ENCODE results near the gene HMGN1.

HMGN1 gene

DNA sequence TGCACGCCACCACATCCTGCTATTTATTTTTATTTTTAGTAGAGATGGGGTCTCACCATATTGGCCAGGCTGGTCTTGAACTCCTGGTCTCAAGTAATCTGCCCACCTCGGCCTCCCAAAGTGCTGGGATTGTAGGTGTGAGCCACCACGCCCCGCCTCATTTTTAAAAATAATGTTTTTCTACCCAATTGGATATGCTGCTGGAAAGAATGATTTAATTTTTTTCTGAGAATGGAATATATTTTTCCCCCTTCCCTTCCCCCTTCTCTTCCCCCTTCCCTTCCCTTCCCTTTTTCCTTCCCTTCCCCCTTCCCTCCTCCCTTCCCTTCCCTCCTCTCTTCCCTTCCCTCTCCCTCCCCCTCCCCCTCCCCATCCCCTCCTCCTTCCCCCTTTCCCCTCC lies 17.7 kb upstream of the HMGN1 start:
- DNase-seq: no peak

DNA sequence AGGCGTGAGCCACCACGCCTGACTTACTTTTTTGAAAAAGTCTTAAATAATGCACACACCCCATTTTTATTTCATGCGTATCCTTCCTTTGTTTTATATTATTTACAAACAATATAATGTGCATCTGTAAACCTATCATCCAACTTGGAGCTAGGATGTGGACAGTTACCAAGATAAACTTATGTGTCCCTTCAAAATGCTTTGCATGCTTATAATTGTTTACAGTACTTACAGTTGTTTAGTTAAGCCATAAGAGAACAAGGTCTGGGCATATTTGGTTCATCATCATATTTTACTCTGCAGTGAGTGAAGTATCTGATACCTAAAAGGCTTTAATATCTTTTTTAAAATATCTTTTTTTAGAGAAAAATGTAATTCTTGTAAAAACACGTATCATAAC lies 16.1 kb upstream of the HMGN1 start:
- no peak for DNase-seq

DNA sequence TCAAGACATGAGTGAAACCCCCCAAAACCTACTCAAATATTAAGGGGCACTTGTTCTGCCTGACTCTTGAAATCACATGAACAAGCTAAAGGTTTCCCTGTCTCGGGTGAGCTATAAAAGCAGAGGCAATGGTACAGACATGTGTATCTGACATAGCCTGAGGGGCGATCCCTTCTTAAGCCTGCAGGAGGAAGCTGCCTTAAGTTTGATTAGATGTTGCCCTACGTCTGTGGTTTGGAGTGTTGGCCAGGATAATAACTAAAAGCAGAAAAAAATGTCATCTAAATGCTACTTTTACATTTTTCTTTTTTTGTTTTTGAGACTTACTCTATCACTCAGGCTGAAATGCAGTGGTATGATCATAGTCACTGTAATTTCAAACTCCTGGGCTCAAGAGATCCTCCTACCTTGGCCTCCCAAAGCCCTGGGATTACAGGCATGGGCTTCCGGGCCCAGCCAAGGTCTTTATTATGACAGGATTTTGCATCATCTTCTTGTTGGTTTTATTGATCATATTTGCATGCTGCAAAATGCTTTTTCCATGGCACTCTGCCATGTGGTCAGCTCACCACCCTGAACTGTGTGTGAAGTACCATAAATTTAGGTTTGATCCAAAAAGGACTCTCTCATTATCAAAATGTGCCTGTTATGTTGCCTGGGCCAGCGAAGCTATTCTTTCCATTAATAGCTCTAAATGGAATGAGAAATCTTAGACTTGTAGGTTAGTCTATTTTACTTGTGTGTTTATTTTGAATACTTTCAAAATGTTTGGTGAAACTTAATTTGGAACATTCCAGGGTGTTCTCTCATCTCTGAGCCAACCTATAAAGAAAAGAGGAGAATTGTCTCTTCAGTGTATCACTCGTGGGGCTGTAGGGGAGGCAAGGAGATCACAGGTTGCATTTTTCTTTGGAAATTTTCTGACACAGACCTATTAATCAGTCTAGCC lies 15.0 kb upstream of the HMGN1 start:
- no peak for DNase-seq

GRCh38 chr21:39362733-39363132 lies 13.8 kb upstream of the HMGN1 start:
- DNase-seq: no peak

DNA sequence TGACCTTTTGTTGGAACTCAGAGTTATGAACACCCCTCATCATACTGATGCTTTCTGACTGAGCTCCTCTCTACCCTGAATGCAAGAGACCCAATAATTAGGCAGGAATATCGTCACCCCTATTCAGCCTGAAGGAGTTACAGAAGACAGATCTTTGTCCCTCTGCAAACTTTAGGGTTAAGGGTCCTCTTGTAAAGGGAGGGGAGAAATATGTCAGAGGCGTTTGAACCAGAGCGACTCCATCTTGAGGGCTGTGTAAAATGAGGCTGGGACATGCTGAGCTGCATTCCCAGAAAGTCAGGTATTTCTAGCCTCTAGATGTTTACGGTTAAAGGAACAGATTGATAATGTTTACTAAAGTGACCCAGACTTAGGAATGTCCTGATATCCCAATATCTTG lies 10.5 kb upstream of the HMGN1 start:
- no peak for DNase-seq

DNA sequence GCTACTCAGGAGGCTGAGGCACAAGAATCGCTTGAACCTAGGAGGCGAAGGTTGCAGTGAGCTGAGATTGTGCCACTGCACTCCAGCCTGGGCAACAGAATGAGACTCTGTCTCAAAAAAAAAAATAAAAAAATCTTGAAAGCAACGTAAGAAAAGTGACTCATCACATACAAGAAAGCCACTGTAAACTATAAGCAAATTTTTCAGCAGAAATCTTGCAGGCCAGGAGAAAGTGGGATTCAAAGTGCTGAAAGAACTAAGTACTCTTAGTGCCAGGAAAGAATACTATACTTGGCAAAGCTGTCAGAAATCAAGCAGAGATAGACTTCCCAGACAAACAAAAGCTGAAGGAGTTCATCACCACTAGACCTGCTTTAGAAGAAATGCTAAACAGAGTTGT lies 4.4 kb upstream of the HMGN1 start:
- no peak for DNase-seq

- no peak for DNase-seq
These were observed 1.5 kb upstream of the HMGN1 start for GRCh38 chr21:39350094-39351005.

GRCh38 chr21:39349211-39350093 lies 564 bp upstream of the HMGN1 start:
- peak; percentile 95 to 97 for DNase-seq

- no peak for DNase-seq
These were observed 891 bp downstream of the HMGN1 start for GRCh38 chr21:39348040-39348354.

GRCh38 chr21:39347537-39347936 lies 1.4 kb downstream of the HMGN1 start:
- DNase-seq: no peak

GRCh38 chr21:39346671-39347331 lies 2.1 kb downstream of the HMGN1 start:
- no peak for DNase-seq

- DNase-seq: no peak
These were observed 2.7 kb downstream of the HMGN1 start for GRCh38 chr21:39346206-39346605.

- no peak for DNase-seq
These were observed 3.4 kb downstream of the HMGN1 start for GRCh38 chr21:39345440-39345839.

DNA sequence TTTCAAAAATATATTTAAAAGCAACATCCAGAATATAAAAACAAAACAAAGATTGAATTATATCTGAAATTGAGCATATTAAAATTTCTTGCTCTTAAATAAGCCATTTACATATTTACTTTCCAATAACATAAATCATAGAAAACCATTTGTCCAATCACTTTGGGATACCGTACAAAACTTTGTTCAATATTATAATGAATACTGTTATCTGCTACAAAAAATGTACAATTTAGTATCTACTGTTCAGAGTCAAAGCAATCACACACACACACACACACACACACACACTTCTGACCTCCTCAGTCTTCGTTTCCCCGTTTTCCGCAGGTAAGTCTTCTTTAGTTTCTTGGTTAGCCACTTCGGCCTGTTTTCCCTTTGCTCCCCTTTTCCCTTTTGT lies 4.0 kb downstream of the HMGN1 start:
- DNase-seq: no peak

- no peak for DNase-seq
These were observed 7.5 kb downstream of the HMGN1 start for GRCh38 chr21:39341249-39341923.

GRCh38 chr21:39340687-39341086 lies 8.2 kb downstream of the HMGN1 start:
- DNase-seq: no peak

- DNase-seq: no peak
These were observed 9.7 kb downstream of the HMGN1 start for GRCh38 chr21:39339231-39339630.

DNA sequence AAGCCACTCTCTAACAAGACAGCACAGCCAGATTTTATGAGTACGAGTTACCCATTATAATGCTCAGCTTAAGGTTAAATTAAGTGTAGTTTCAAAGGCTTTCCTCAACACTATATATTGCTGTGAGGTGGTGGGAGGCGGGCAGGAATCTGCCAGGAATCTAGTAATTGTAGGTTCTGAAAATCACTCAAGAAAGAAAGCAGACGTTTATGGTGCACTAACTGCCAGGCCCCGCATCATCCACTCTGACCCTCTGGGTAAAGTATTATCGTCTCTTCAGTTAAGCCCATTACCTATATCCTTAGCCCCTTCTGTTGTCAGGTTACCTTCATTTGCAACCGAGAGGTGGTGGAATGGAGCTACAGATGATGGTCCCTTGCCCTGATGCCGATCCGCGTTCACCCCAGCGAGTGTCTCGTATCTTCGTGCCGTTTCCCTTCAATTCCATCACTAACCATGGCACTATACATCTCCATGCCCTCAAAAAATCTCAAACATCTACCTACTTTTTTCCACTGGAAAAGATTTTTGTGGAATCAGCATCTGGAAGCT lies 12.4 kb downstream of the HMGN1 start:
- DNase-seq: no peak

DNA sequence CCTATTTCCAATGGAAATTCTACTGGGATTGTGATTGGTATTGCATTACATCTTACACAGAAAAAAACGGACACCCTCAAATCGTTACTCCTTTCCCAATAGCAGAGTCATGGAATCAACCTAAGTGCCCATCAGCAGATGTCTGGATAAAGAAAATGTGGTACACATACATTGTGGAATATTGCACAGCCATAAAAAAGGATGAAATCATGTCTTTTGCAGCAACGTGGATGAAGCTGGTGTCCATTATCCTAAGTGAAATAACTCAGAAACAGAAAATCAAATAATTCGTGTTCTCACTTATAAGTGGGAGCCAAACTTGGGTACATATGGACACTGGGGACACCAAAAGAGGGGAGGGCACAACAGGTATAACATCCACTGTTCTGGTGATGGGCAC lies 14.3 kb downstream of the HMGN1 start:
- DNase-seq: no peak

DNA sequence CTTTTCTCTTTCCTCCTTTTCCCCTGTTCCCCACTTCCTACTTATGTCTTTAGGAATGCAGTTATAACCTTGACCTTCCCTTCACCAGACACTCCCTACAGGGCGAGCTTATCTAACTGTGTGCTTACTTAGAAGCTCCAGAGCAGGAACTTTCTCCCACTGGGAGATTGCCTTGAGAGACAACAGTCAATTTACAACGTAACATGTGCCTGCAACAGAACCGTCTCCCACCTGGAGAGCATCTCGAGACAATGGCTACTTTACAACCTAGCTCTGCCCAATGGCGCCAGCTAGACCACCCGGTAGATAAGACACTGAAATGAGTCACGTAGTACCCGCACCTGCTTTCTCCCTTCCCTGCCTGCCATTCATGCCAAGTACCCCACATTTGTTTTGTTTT lies 16.7 kb downstream of the HMGN1 start:
- DNase-seq: no peak

DNA sequence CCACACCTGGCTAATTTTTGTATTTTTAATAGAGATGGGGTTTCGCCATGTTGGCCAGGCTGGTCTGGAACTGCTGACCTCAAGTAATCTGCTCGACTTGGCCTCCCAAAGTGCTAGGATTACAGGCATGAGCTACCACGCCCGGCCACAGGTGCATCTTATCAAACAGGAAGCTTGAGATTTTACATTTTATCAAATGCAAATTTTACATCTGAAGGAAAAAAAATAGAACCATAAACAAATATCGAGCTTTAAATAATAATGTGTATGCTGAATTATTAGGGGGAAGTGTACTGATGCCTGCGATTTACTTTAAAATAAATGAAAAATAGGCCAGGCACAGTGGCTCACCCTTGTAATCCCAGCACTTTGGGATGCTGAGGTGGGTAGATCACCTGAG lies 18.9 kb downstream of the HMGN1 start:
- no peak for DNase-seq

DNA sequence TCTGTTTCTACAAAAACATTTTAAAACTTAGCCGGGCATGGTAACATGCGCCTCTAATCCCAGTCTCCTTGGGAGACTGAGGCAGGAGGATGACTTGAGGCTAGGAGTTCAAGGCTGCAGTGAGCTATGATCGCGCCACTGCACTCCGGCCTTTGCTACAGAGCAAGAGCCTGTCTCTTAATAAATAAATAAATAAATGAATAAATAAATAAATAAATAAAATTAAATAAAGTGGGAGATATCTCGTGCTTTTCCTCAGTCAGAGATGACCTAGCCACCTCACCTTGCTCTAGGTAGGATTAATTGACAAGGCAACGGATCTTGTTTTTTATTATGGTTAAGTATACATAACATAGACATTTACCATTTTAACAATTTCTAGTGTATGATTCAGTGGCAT lies 21.2 kb downstream of the HMGN1 start:
- no peak for DNase-seq
